Stomach (tissue), 9 donors: ENCODE results near the gene ALS2CL. TPM values are rescaled to one million over a fixed set of nuclear protein-coding genes. Genes with fewer than 3 reads are reported as not detected.

Source experiments
- DNase-seq, 2 donors: peaks; one replicate each; pipeline versions ENCODE4 v3.0.0 to v3.0.0-alpha.2; 2013 to 2019
- H3K27ac ChIP-seq, 5 donors: fragments of 200-600 bp in 4 of 5; sonication (generic) in 4 of 5; one replicate each; pipeline ENCODE4 v1.5.1; 2013 to 2019; ENCODE audit warnings: mild to moderate bottlenecking in 1 of 5, moderate library complexity in 1 of 5
- H3K27me3 ChIP-seq, 3 donors: fragments of 200-600 bp; sonication (generic); one replicate each; pipeline ENCODE4 v1.5.1; 2017 to 2019; ENCODE audit warnings: mixed run types in 1 of 3
- H3K36me3 ChIP-seq, 4 donors: fragments of 200-600 bp; sonication (generic); 1 replicate in 3 of 4; 2 replicates in 1 of 4; pipeline ENCODE4 v1.5.1; 2016 to 2019
- H3K4me1 ChIP-seq, 4 donors: fragments of 200-600 bp; sonication (generic); one replicate each; pipeline ENCODE4 v1.5.1; 2016 to 2019
- H3K4me3 ChIP-seq, 4 donors: fragments of 200-600 bp; sonication (generic) in 3 of 4; one replicate each; pipeline ENCODE4 v1.5.1; 2016 to 2019; ENCODE audit warnings: mild to moderate bottlenecking in 1 of 4
- H3K9me3 ChIP-seq, 4 donors: fragments of 200-600 bp; sonication (generic); one replicate each; pipeline ENCODE4 v1.5.1; 2016 to 2019
- CTCF ChIP-seq, 7 experiments: fragments of 450-650 bp in 4 of 7; fragments of 200-600 bp in 3 of 7; sonication (generic) in 3 of 7; IDR thresholded peaks; one replicate each; pipeline ENCODE4 v1.5.1; 2016 to 2019; ENCODE audit warnings: antibody characterized with exemption in 7 of 7, control low read depth in 2 of 7, mild to moderate bottlenecking in 1 of 7
- EP300 ChIP-seq: sonication (generic); formaldehyde crosslinking; IDR thresholded peaks from one replicate; pipeline ENCODE4 v1.6.1; 2017; ENCODE audit warnings: antibody characterized with exemption
- POLR2A ChIP-seq, 4 donors: fragments of 450-650 bp; IDR thresholded peaks; one replicate each; pipeline ENCODE4 v1.6.1; 2016; ENCODE audit warnings: antibody characterized with exemption in 4 of 4, control low read depth in 2 of 4, mild to moderate bottlenecking in 1 of 4, moderate library complexity in 1 of 4
- POLR2AphosphoS5 ChIP-seq, 3 donors: sonication (generic); formaldehyde crosslinking; IDR thresholded peaks; one replicate each; pipeline ENCODE4 v1.6.1; 2016; ENCODE audit warnings: antibody characterized with exemption in 3 of 3
- WGBS, 5 donors: extraction: QIAGEN DNeasy Blood & Tissue Kit in 3 of 5; methylation state at CpG; one replicate each; pipeline versions ENCODE4 v1.1.5 to v1.1.7; 2013 to 2018; 5-methylcytosine and 5-hydroxymethylcytosine counted together
- intact Hi-C: fragments of 100-400 bp; cut with DNase I; formaldehyde crosslinking; loops from one replicate; pipeline ENCODE4 v1.15.1; 2023; ENCODE audit warnings: low total_unique reads
- polyA plus RNA-seq, 3 donors: library from polyadenylated mRNA; stranded (reverse); fragments of 200-250 nt; gene quantifications; one replicate each; pipeline ENCODE4 v1.2.3, GENCODE V29; 2013
- total RNA-seq, 5 donors: library from RNA; depleted of rRNA; stranded (reverse); fragments of >200 nt; gene quantifications; one replicate each; pipeline versions ENCODE4 v1.1.0 to v1.2.3, GENCODE V29; 2014 to 2016
- donor health status: healthy with polysubstance abuse.
- donor health status: Bipolar disorder and iron deficiency.
- donor health status: healthy.

The ALS2CL gene
- total and polyA plus RNA-seq, 8 donors = 5.3 to 107 (median 47.8) TPM

- no peaks in the 10 kb centered on the region for H3K9me3 ChIP-seq
- H3K4me3 ChIP-seq = no peak overlapping the region
- TF ChIP-seq EP300 = no peak
- no peak for TF ChIP-seq POLR2AphosphoS5 (IDR thresholded peaks at IDR 0.05)
- TF ChIP-seq POLR2A (IDR thresholded peaks at IDR 0.05) = no peak
- no peak for TF ChIP-seq CTCF (IDR thresholded peaks at IDR 0.05)
- intact Hi-C loops = no loop called here
- H3K36me3 ChIP-seq = no peaks in the 10 kb centered on the region
- peaks cover 0 to 27% (median 0%) of the 10 kb centered on the region in 3 donors for H3K27me3 ChIP-seq
- 83 to 90% (median 86%) methylated on average over 17 to 20 of the region's 20 CpGs for WGBS, 5 donors
- H3K4me1 ChIP-seq = no peaks in the 10 kb centered on the region
- no peak overlapping the region for H3K27ac ChIP-seq
- DNase-seq = peak in 1 of 2 donors; percentile 3
Measured at GRCh38 chr3:46736006-46736872, 42.8 kb upstream of the ALS2CL start.

- DNase-seq = peak in 1 of 2 donors; percentile 17
- no peaks in the 10 kb centered on the region for H3K4me1 ChIP-seq
- H3K9me3 ChIP-seq = no peaks in the 10 kb centered on the region
- intact Hi-C loops = no loop called here
- H3K4me3 ChIP-seq = no peak overlapping the region
- TF ChIP-seq POLR2A (IDR thresholded peaks at IDR 0.05) (no peak), EP300 (no peak), CTCF (IDR thresholded peaks at IDR 0.05) (no peak), POLR2AphosphoS5 (IDR thresholded peaks at IDR 0.05) (no peak)
- H3K27me3 ChIP-seq = peaks cover 0 to 27% (median 0%) of the 10 kb centered on the region in 3 donors
- H3K27ac ChIP-seq = no peak overlapping the region
- WGBS, 5 donors = 54 to 73% (median 61%) methylated on average over 4 of the region's 4 CpGs
- no peaks in the 10 kb centered on the region for H3K36me3 ChIP-seq
Measured at GRCh38 chr3:46734773-46735172, 41.3 kb upstream of the ALS2CL start.

- intact Hi-C loops = no loop called here
- Histone ChIP-seq H3K4me3 (no peak overlapping the region), H3K36me3 (no peaks in the 10 kb centered on the region), H3K27ac (no peak overlapping the region), H3K4me1 (no peaks in the 10 kb centered on the region), H3K27me3 (peaks cover 0 to 27% (median 0%) of the 10 kb centered on the region in 3 donors), H3K9me3 (no peaks in the 10 kb centered on the region)
- 78 to 84% (median 82%) methylated on average over 9 of the region's 9 CpGs for WGBS, 5 donors
- no peak for DNase-seq
- no peak for TF ChIP-seq POLR2AphosphoS5 (IDR thresholded peaks at IDR 0.05)
- no peak for TF ChIP-seq EP300
- TF ChIP-seq POLR2A (IDR thresholded peaks at IDR 0.05) = no peak
- TF ChIP-seq CTCF (IDR thresholded peaks at IDR 0.05) = no peak
Measured at GRCh38 chr3:46733026-46733800, 39.7 kb upstream of the ALS2CL start.

GRCh38 chr3:46731795-46732194 lies 38.3 kb upstream of the ALS2CL start:
- peaks cover 0 to 24% (median 0%) of the 10 kb centered on the region in 3 donors for H3K27me3 ChIP-seq
- no peaks in the 10 kb centered on the region for H3K36me3 ChIP-seq
- H3K4me3 ChIP-seq = no peak overlapping the region
- H3K27ac ChIP-seq = no peak overlapping the region
- intact Hi-C loops = no loop called here
- H3K9me3 ChIP-seq = no peaks in the 10 kb centered on the region
- no peaks in the 10 kb centered on the region for H3K4me1 ChIP-seq
- WGBS, 5 donors = 74 to 85% (median 80%) methylated on average over 3 of the region's 3 CpGs
- no peak for TF ChIP-seq CTCF (IDR thresholded peaks at IDR 0.05)
- no peak for TF ChIP-seq POLR2AphosphoS5 (IDR thresholded peaks at IDR 0.05)
- TF ChIP-seq EP300 = no peak
- DNase-seq = no peak
